ENCODE results near the gene ASF1A.

The ASF1A gene

DNA sequence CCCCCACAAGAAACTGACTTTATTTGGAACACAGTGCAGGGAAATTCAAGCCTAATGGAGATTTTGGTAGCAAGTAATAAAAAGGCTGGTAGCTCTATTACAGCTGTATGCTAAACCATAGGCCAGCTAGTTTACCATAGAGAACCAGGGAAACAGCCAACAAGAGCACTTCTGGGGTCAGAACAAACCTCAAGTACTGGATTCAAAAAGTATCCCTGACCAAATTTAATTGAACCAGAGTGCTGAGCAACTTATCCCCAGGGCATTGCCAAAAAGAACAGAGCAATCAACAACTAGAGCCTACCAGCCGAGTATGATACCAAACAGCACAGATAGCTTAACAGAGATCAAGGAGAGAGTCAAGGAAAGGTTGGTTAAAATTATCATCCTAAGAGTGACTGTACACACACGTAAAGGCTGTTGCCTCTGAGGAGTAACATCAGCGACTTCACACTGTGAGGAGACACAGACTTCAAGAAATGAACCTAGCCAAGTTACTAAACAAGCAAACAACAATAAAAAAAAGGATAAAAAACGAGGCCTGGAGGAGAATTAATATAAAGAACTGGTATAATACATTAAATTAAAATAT lies 11.5 kb upstream of the ASF1A start:
- no peak for DNase-seq

DNA sequence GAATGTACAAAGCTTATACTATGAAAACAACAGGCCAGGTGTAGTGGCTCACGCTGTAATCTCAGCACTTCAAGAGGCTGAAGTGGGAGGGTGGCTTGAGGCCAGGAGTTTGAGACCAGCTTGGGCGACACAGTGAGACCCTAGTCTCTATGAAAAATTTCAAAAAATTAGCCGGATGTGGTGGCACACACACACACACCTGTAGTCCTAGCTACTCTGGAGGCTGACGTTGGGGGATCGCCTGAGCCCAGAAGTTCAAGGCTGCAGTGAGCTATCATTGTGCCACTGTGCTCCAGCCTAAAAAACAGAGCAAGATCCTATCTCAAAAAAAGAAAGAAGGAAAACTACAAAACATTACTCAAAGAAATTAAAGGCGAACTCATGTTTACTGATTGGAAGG lies 7.3 kb upstream of the ASF1A start:
- no peak for DNase-seq

DNA sequence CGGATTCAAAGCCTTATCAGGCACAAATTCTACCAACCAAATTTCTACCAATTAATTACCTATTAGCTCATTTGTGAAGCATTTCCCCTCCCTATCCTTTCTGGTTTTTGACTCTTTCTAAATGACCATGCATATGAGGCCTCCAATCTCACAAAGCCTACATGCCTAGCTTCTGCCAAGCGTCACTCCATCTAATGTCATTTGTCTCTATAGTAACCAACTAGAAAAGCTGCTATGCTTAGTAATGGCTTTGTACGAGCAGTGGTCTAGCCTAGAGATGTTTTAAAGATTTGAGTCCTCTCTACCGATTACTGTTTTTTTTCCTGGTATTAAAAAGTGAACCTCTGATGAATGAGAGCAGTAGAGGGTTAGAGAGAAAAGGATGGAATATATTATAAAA lies 4.8 kb upstream of the ASF1A start:
- DNase-seq: no peak

DNA sequence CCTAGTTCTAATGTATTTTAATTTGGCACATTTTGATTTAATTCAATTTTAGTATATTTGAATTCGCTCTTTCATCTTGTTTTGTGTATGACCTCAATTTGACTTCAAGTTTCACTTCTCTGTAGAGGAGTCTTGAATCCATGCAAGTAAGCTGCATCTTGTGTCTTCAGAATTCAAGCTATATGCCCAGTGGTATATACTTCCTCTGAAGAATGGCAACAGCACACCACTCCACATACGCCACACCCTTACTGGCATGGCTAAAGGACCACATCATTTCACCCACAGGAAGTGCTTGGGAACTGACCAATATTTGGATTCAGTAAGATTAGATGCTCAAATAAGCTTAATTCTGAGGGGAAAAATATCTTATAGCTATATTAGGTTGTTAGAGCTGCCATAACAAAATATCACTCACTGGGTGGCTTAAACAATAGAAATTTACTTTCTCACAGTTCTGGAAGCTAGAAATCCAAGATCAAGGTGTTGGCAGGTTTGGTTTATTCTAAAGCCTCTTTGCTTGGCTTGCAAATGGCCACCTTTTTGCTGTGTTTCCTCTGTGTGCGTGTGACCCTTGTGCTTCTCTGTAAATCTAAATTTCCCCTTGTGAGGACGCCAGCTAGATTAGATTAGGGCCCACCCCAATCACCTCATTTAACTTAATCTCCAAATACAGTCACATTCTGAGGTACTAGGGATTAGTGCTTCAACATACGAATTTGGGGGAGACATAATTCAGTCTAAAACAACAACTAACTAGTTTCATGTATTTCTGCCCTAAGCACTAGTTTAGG lies 2.8 kb upstream of the ASF1A start:
- no peak for DNase-seq

DNA sequence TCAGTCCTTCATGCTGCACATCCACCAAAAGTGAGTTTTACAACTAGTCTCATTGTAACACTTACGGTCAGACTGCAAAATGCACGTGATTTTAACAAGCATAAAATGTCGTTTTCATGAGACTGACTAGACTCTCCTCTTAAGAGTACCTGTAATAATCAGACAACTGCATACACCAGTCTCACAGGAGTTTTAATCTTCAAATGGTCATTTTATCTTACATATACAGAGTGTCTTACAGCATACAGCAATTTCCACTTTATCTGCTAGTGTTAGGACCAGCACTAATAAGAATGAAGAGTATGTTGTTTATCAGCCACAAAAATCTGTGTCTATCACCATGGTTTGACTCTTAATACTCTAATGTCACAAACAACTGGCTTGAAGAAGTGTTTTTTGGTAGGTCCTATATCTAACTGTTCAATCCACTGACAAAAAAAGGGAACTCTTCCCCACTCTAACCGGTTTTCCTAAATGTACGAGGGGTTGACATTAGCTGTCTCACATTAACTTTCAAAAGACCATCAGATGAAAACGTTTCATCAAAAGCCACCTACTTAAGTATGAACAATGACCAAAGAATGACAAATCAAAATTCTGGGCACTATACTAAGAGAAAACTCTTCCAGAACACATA lies 1.5 kb upstream of the ASF1A start:
- DNase-seq: no peak

DNA sequence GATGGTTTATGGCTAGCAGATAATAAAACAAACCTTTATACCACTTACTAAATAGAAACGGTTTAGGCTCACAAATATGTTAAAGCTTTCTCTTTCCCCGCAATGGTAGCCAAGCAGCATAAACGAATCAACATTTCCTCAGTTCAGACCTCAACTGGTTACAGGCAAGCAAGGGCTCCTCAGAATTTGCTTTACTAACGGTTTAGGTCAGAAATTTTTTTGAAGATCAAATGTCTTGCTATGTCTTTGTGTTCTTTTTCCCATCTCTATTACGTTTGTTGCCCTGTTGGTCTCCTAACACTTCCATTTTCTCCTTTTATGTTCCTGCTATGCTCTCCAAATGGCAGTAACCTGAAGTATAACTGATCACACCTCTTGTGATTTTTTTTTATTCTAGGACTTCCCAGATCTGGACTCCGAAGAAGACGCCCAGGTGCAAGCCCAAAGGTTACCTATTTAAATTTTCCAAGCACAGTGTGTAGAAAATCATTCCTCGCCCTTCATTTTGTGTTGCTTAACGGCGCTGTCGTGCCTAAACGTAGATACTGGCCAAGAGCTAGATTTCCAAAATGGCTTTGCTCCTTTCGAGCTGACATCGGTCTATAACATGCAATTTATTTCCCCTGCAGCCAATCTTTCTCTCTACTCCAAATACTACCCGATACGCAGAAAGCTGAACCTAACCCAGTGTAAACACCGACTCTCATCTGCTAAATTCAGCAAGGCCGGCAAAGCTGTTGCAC lies 717 bp upstream of the ASF1A start:
- DNase-seq: peak; percentile 74

DNA sequence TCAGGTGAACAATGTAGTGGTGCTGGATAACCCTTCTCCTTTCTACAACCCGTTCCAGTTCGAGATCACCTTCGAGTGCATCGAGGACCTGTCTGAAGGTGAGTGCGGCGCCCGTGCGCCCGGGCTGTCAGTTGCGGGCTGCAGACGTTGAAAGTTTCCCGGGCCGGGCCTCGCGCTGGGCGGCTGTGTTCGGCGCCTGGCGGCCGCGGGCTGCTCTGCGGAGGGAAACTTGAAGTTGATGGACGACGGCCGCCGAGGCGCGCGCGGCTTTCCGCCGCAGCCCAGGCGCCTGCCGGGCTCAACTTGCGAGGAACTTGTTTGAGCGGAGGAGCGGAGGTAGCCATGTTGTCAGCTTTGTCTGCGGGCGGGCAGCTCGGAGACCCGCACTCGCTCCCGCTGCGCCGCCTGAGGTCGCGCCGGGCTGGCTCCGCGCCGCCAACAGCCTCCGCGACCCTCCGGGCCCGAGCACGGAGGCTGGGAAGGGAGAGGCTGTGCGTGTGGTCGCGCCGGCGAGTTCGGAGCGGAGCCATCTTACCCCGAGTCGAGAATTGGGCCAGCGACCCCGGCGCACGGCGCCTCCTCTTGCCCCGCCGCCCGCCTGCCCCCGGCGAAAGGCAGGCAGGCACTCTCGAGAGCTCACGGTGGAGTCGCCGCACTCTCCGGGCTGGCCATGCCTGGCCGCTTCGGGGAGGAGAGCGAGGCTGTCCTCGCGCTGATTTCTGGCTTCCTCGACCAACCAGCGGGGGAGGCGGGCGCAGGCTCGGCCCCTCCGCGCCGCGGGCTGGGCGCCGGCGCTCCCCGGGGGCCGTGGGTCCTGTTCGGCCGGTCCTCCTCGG lies 691 bp downstream of the ASF1A start:
- peak; percentile 71 for DNase-seq

DNA sequence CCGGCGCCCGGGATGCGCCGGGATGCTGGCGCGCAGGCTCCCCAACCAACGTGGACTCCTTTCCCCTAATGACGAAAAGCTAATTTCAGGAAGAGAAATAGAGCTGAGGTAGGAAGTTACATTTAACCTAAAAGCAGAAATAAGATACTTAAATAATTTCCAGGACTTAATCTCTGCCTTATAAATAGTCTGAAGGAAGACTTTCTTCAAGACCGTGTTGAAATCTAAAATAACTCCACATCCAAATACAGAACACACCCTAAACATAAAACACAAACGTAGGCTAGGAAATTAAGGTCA lies 1.3 kb downstream of the ASF1A start:
- DNase-seq: no peak

DNA sequence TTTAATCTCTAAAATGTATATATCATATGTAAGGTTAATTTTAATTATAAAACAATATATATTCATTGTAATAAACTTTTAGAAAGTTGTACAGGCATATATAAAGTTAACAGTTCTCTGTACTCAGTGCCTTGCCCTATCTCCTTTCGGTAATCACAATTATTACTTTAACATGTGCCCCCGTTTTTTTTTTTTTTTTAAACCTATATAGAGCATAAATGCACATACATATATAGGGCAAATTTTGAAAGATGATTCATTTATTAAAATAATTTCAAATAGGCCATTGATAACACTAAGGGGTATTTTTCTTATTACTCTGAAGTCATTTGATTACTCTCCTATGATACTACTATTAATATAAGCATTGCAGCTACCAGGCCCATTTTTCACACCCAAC lies 1.9 kb downstream of the ASF1A start:
- DNase-seq: no peak

DNA sequence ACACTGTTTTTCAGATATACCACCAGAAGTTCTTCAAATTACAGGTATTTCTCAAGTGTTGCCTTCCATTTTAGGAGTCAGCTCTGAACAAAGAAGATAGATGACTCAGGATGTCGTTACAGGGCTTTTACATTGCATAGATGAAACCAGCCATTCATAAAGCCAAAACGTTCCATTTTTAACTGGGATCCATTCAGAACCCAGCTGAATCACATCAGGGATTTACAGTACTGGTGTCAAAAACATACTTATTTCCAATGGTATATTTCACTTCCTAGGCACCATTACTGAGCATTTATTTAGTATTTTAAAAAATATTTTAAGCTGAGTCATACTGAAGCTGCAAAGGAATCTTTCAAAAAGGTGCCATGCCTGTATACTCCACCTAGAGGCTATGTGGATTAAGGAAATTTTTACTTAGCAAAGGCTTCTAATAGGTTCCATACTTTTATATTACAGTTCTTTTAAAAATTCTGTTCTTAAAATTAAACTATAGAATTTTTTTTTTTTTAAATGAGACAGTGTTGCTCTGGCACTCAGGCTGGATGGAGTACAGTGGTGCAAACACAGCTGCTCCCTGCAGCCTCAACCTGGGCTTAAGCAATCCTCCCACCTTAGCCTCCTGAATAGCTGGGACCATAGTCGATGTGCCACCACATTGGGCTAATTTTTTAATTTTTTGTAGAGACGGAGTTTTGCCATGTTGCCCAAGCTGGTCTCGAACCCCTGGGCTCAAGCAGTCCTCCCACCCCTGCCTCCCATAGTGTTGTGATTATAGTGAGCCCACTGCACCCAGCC lies 2.6 kb downstream of the ASF1A start:
- no peak for DNase-seq

DNA sequence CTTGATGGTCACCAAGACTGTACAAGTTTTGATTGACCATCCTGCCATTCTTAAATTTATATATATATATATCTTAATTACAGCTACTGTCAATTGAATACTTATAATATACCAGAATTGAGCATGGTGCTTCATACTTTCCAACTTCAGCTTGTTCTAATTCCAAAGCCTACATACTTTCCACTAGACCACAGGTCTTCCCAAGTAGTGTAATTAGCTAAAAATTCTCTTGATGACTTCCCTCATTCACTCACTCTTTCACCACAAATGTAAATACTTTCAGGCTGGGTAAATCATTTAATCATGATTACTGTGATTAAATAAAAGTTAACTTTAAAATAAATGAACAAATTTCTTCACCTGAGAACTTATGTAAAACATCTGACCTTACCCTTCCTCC lies 3.4 kb downstream of the ASF1A start:
- DNase-seq: no peak

DNA sequence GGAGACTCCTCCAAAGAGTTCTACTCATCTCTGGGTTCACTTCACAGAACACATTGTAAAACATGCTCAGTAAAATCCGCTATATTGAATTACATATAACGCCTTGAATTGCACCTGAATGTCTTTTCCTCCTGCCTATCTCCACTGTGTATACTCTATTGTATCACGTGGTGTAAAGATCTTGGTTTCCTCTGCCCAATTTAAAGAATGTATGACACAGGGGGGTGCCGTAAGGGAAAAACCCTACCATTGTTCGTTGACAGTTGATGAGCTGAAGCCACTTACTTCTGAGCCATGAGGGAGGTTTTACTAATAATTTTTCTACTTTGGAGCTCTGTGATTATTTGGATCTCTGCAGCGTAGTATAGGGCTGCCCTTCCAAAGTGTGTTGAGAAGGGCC lies 6.0 kb downstream of the ASF1A start:
- no peak for DNase-seq

DNA sequence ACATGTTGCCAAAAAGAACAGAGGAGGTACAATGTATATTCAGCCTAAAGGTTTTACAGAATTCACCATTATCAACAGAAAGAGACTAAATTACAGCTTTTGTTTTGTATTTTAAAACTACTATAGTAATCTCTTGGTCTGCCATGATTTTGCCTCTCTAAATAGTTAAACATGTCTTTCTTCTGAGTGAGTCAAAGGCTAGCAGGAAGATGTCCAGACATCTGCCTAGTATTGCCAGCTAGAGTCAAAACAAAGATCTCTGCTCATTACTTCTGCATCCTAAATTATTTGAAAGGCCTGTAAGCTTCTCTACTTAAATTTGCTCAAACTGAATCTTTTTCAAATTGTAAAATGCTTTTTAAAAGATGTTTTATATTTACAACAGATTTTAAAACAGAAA lies 8.8 kb downstream of the ASF1A start:
- no peak for DNase-seq

DNA sequence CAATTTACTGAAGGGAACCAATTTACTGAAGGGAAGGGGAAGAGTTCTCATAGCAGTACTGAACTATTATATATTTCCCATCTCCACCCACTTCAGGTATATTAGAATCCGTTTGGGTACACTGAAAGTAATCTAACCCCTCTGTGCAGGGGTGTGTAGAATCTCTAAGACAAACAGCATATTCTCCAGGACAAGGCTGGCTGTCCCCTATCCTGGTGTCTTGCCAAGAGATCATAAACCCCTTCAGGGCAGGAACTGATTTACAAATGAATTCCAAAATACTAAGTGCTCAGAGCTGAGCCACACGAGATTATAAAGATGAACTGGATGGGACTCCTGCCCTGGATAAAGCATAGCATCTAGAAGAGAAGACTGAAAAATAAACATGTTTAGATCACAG lies 9.2 kb downstream of the ASF1A start:
- no peak for DNase-seq

DNA sequence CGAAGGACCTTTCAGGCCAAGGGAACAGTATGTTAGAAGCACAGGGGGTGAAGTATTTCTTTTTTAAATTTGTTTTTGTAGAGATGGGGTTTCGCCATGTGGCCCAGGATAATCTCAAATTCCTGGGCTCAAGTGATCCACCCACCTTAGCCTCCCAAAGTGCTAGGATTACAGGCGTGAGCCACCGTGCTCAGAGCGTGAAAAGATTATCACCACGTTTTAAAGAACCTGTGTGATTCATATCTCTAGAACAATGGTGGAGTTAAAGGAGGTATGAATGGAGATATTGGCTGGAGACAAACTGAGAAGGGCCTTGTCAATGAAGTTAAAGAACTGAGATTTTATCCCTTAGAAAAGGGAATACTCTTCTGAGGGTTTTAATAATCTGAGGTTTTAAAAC lies 9.7 kb downstream of the ASF1A start:
- DNase-seq: no peak

DNA sequence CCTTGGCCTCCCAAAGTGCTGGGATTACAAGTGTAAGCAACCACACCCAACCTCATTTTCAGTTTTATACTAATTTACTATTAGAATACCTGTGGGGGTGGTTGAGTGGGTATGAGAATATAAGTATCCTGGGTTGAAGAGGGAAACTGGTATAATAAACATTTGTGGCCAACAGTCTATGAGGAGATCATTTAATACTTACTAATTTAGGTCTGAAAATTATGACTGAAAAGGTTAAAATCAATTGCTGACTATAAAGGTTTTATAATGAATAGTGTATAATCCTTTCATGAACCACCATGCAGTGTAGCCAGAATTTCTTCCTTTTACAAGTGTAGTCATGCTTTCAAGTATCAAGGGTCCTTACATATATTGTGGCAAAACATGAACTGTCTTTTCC lies 11.1 kb downstream of the ASF1A start:
- DNase-seq: no peak

DNA sequence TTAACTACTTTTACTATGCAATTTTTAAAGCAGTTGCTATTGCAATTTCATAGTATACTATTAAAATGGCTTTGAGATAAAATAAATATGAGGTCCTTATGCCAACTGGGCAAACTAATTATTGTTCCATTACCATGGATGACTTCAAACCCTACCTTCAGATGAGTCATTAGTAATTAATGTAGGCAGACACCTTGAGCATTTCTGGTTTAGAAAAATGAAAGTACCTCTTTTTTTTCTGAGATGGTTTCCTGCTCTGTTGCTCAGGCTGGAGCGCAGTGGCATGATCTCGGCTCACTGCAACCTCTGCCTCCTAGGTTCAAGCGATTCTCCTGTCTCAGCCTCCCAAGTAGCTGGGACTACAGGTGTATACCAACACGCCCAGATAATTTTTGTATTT lies 11.9 kb downstream of the ASF1A start:
- DNase-seq: no peak

DNA sequence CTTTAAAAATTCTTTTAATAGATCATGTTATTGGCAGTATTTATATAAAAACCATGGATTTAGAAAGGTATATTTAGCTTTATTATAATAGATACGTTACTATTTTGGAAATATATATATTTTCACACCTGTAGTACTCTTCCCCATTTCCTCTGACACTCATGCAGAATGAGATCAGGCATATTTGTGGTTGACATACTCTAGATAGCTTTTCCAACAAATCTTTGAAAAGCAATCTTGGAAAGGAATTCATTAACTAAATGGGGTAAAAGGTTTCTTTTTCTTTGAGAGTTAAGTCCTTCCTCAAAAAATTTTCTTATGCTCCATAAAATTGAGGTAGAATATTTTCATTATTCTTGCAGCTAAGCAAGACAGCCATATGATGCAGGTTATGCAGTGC lies 14.5 kb downstream of the ASF1A start:
- no peak for DNase-seq

DNA sequence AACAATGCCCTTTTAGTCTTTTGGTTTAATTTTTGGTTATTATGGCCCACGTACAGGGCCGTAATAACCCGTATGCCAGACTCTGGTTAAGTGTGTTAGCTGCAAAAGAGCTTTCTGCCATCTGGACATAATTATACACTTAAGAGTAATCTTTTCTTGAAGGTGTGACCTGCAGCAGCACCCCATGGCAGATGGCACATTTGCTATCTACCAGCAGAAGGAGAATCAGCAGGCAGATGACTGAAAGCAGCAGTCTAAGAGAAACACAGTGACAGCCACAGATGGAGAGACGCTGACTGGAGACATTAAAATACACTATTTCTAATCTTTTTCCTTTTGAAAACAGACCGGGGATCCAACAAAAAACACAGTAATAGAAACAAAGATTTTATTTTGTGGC lies 18.7 kb downstream of the ASF1A start:
- DNase-seq: no peak

DNA sequence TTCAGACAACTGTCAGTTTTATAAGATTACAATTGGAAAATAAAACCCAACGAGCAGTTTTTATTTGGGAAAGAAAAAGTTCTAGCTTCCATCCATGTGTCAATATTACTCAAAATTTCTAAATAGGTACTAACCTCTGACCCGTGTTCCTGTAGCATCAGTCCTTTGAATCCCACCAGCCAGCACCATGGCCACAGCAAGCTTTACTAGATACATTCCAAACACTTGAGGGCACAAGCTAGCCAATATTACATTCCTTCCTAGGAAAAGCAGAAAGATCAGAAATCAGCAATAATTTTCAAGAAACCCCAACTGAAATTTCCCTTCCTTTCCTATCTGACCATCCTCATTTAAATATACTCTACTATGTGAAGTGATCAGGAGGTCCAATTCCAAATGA lies 19.2 kb downstream of the ASF1A start:
- no peak for DNase-seq

DNA sequence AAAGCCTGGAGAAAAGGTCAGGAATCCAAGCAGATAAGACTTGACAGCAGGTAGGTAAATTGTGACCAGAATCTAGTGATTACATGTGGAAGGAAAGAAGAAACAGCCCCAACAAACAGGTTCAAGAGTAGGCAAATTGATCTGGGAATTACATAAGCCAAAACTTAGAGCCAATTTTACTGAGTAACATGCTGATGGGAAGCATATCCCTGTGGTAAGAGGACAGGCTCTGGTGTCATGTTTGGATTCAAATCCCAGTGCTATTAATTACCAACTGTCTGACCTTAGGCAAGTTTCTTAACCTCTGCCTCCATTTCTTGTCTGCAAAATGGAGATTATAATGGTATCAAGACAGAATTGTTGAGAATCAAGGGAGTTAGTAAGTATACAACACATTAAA lies 20.6 kb downstream of the ASF1A start:
- DNase-seq: no peak

Data from left hindlimb (tissue), 1 donor.